GM12872 (cell line): ENCODE results near the gene OSMR.

Experiments used
- TF ChIP-seq, protein P1 (sequence below): IDR thresholded peaks from 3 replicates; pipeline ENCODE4 v1.5.1; 2011; ENCODE audit warnings: low read depth, mild to moderate bottlenecking, low read length, moderate library complexity; ENCODE audit not compliant: insufficient read depth

Gene OSMR

GRCh38 chr5:38845526-38846378 is at the start of gene OSMR:
OSMR (plus strand) TSS chr5:38846012; CDS start chr5:38869045, 23,033 bp downstream.
- TF ChIP-seq, protein P1, sequence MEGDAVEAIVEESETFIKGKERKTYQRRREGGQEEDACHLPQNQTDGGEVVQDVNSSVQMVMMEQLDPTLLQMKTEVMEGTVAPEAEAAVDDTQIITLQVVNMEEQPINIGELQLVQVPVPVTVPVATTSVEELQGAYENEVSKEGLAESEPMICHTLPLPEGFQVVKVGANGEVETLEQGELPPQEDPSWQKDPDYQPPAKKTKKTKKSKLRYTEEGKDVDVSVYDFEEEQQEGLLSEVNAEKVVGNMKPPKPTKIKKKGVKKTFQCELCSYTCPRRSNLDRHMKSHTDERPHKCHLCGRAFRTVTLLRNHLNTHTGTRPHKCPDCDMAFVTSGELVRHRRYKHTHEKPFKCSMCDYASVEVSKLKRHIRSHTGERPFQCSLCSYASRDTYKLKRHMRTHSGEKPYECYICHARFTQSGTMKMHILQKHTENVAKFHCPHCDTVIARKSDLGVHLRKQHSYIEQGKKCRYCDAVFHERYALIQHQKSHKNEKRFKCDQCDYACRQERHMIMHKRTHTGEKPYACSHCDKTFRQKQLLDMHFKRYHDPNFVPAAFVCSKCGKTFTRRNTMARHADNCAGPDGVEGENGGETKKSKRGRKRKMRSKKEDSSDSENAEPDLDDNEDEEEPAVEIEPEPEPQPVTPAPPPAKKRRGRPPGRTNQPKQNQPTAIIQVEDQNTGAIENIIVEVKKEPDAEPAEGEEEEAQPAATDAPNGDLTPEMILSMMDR: no peak

DNA sequence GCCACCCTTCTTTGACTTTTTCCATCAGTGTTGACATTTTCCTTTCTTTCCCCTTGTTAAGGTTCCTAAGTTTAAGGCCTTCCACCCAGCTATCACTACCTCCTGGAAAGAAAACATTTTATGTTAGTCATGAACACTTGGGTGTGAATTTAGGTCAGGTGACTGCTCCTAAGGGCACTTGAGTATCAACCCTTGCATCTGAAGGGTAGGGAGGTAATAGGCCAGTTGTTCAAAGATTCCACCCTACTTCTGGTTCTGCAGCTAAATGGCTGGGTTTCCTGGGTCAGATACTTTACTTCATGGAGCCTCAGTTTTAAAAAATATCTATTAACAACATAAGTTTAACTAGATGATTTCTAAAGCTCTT is 49.1 kb upstream of the OSMR start:
- TF ChIP-seq, protein P1: no peak

- TF ChIP-seq, protein P1: no peak
Measured at GRCh38 chr5:38797838-38798237, 48.0 kb upstream of the OSMR start.

- TF ChIP-seq, protein P1: no peak
Measured at GRCh38 chr5:38799556-38800377, 46.0 kb upstream of the OSMR start.

GRCh38 chr5:38800515-38800914 is 45.3 kb upstream of the OSMR start:
- TF ChIP-seq, protein P1: no peak

GRCh38 chr5:38802125-38802524 is 43.7 kb upstream of the OSMR start:
- TF ChIP-seq, protein P1: no peak

DNA sequence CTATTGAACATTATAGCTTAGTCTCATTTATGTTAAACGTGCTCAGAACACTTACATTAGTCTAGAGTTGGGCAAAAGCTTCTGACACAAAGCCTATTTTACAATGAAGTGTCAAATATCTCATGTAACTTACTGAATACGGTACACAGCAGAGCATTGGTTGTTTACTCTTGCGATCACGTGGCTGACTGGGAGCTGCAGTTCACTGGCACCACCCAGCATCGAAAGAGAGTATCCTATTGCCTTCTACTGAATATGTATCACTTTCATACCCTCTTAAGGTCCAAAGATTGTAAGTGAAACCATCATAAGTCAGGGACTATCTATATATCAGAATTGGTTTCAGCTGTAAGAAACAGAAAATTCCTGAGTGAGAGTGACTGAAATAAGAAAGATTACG is 42.6 kb upstream of the OSMR start:
- TF ChIP-seq, protein P1: no peak
